22Rv1 (cell line): Measurements from ENCODE around the gene TMEM51.

Experiments
- H3K27ac ChIP-seq: fragments of 450-650 bp; 2 replicates; pipeline ENCODE4 v1.5.1; 2017
- ZFX ChIP-seq: fragments of 450-650 bp; IDR thresholded peaks from 2 replicates; pipeline ENCODE4 v1.6.1; 2017; ENCODE audit warnings: antibody characterized with exemption, borderline replicate concordance
- TF ChIP-seq, protein P1 (sequence below): fragments of 450-650 bp; IDR thresholded peaks from 2 replicates; pipeline ENCODE4 v1.5.1; 2017; ENCODE audit warnings: mild to moderate bottlenecking

TMEM51 gene

DNA sequence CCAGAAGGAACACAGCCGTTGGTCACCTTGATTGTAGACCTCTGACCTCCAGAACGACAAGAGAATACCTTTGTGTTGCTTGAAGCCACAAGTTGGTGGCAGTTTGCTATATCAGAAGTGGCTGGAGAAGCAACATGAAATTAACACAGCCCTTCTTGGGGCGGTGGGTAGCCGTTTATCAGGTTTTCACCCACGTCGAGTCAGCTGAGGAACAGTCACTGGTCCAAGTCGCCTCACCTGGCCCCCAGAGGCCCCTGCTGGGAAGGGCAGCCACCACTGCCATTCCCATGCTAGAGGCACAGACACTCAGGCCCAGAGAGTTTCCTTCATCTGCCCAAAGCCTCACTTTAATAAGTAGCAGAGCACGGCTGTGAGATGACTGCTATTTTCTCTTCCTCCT lies 37.7 kb downstream of the TMEM51 start:
- no peak overlapping the region for H3K27ac ChIP-seq
- TF ChIP-seq ZFX = no peak
- TF ChIP-seq, protein P1, sequence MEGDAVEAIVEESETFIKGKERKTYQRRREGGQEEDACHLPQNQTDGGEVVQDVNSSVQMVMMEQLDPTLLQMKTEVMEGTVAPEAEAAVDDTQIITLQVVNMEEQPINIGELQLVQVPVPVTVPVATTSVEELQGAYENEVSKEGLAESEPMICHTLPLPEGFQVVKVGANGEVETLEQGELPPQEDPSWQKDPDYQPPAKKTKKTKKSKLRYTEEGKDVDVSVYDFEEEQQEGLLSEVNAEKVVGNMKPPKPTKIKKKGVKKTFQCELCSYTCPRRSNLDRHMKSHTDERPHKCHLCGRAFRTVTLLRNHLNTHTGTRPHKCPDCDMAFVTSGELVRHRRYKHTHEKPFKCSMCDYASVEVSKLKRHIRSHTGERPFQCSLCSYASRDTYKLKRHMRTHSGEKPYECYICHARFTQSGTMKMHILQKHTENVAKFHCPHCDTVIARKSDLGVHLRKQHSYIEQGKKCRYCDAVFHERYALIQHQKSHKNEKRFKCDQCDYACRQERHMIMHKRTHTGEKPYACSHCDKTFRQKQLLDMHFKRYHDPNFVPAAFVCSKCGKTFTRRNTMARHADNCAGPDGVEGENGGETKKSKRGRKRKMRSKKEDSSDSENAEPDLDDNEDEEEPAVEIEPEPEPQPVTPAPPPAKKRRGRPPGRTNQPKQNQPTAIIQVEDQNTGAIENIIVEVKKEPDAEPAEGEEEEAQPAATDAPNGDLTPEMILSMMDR = no peak

DNA sequence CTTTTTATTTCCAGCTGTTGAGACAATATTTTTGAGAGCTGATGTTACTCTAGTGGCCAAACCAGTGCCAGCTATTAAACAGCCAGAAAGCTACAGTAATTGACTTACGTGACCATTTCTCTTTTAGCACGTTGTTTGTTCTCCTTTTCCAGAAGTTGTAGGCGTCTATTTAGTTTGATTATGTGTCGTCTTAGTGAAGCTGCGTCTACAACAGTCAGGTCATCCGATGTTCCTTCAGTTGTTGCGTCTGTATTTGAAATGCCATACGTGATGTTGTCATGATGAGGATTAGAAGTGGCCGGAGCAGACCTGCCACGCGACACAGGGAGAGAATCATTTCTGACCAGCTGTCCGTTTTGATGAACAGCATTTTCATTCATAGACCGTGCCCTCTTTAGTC lies 38.2 kb downstream of the TMEM51 start:
- no peak overlapping the region for H3K27ac ChIP-seq
- TF ChIP-seq ZFX = no peak
- TF ChIP-seq, protein P1 = no peak

DNA sequence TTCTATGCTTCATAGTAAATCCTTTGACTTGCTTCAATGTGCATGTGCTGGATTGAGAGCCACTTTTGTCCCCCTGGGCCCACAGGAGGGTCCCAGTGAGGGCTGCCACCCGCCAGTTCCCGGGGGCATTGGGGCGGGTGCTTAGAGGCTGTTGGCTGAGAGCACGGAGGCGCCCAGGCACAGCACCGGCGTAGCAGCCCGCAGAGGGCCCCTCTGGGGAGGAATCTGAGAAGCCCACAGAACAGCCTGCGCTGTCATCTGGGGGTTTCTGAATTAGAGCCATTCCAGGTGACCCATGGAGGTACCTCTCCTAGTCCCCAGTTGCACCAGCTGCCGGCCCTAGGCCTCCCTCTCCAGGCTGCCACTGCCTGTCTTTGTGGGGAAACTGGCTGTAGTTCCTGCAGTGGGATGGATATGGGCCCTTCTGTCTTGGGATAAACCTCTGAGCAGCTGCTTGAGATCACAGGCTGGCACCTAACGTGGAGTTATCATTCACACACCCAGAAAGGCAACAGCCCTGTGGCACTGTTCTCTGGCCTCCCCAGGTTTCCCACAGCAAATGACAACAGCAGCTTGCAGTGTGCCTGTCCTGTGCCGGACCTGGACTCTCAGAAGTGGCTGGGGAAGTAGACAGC lies 39.5 kb downstream of the TMEM51 start:
- TF ChIP-seq, protein P1 = no peak
- TF ChIP-seq ZFX = no peak
- H3K27ac ChIP-seq = no peak overlapping the region

DNA sequence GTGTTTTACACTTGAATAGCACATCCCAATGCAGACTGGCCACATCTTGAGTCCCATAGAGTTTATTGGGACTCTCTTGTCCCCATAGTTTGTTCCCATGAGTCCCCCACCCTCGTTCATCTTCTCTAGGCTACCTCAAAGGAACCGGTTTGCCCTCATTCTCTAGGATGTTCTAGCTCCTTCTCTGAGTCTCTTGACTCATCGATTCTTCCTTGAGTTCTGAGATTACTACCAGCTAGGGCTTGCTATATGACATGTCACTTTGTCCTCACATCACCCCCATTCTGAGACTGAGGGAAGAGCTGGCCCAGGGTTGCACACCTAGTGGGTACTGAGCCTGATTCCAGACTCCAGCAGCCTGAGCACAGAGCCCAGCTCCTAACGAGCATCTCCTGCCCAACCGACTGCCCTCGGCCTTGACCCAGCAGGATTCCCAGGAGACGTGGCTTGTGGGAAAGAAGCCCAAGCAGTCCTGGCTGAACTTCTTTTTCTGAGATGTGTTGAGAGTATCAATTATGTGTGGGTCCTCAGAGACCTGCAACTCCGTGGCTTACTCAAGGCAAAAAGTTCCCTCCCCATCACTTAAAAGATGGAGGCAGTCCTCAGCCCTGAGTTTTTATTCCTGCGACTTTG lies 42.0 kb downstream of the TMEM51 start:
- no peak for TF ChIP-seq ZFX
- TF ChIP-seq, protein P1 = no peak
- H3K27ac ChIP-seq = no peak overlapping the region

DNA sequence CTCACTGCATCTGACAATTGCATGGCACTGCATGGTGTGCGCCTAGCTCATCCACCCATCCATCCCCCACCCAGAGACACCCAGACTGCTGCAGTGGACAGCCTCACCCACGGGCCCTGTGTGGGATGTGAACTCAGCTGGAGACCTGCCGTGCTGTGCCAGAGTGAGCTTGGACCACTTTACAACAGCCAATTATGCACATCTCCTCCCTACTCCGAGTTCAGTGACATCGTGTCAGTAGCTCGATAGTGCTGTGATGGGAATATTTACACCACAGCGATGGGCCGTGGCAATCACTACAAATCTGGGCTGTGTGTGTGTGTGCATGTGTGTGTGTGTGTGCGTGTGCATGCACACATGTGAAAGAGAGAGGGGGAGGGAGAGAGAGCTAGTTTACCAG lies 42.5 kb downstream of the TMEM51 start:
- TF ChIP-seq ZFX = no peak
- TF ChIP-seq, protein P1 = no peak
- H3K27ac ChIP-seq = no peak overlapping the region

DNA sequence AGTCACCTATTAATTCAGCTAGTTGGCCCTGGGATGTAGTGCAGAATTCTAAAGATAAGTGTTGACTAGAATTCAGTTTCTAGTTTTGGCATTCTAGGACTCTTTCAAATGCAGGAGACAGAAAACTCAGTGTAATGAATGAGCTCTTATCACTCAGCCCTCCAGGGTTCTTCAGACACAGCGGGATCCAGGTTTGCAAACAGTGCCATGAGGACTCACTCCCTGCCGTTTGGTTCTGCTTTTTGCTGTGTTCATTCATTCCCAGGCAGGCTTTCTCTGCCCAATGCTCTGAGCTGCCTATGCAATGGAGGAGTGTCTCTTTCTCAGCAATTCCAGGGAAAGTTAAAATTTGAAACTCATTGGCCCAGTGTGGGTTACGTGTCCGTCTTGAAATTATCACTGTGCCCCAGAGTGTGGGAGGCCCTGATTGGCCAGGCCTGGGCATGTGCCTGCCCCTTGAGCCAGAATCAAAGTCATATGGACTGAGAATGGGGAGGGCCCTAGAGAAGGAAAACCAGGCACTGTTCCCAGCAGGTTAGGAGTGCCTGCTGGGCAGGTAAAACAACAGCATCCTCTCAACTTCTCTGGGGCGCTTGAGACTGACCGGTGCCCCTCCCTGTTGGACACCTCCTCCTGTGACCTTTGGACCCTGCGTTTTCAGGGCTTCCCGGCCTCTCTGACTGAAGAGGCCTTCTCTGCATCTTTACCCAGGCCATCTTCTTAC lies 43.4 kb downstream of the TMEM51 start:
- 0 out of 2 replicates have a peak overlapping the region, but pooled peaks have one; percentile 8 for H3K27ac ChIP-seq
- TF ChIP-seq, protein P1 = no peak
- no peak for TF ChIP-seq ZFX
